Measurements from ENCODE around the gene WFIKKN2.

WFIKKN2 gene

GRCh38 chr17:50883850-50884438, 48.6 kb downstream of the WFIKKN2 start:
- TF ChIP-seq CTCF (IDR thresholded peaks at IDR 0.05): no peak
- TF ChIP-seq ZFX (IDR thresholded peaks at IDR 0.05; ENCODE audit: borderline replicate concordance): no peak
- H3K27ac ChIP-seq: no peak overlapping the region

GRCh38 chr17:50884439-50885311, 49.3 kb downstream of the WFIKKN2 start:
- no peak for TF ChIP-seq CTCF (IDR thresholded peaks at IDR 0.05)
- TF ChIP-seq ZFX (IDR thresholded peaks at IDR 0.05; ENCODE audit: borderline replicate concordance): no peak
- H3K27ac ChIP-seq: no peak overlapping the region

- H3K27ac ChIP-seq: no peak overlapping the region
- TF ChIP-seq ZFX (IDR thresholded peaks at IDR 0.05; ENCODE audit: borderline replicate concordance) (no peak), CTCF (IDR thresholded peaks at IDR 0.05) (no peak)
Observed at GRCh38 chr17:50887705-50888245, 52.4 kb downstream of the WFIKKN2 start.

- no peak for TF ChIP-seq ZFX (IDR thresholded peaks at IDR 0.05; ENCODE audit: borderline replicate concordance)
- TF ChIP-seq CTCF (IDR thresholded peaks at IDR 0.05): no peak
- H3K27ac ChIP-seq: no peak overlapping the region
Observed at GRCh38 chr17:50889528-50890118, 54.2 kb downstream of the WFIKKN2 start.

GRCh38 chr17:50890675-50891516, 55.5 kb downstream of the WFIKKN2 start:
- H3K27ac ChIP-seq: no peak overlapping the region
- no peak for TF ChIP-seq CTCF (IDR thresholded peaks at IDR 0.05)
- TF ChIP-seq ZFX (IDR thresholded peaks at IDR 0.05; ENCODE audit: borderline replicate concordance): no peak

GRCh38 chr17:50891577-50891989, 56.2 kb downstream of the WFIKKN2 start:
- no peak for TF ChIP-seq CTCF (IDR thresholded peaks at IDR 0.05)
- no peak for TF ChIP-seq ZFX (IDR thresholded peaks at IDR 0.05; ENCODE audit: borderline replicate concordance)
- no peak overlapping the region for H3K27ac ChIP-seq
